Activated CD4-positive, alpha-beta T cell treated with anti-CD3 and anti-CD28 coated beads for 36 hours (primary cell): ENCODE measurements around the gene TDRD10. TPM values are rescaled to one million over a fixed set of nuclear protein-coding genes. Genes with fewer than 3 reads are reported as not detected.

Source experiments
- ATAC-seq: fragments of 200-7000 bp; cut with Tn5 transposase; one replicate; pipeline ENCODE4 v1.10.0; 2021; ENCODE audit warnings: mild to moderate bottlenecking, moderate library complexity
- CTCF ChIA-PET: fragments of 350-600 bp; sonication (Branson Sonifier 250); formaldehyde crosslinking; loops from one replicate; lab custom pipeline; 2021; ENCODE audit warnings: antibody characterized with exemption; lab: Charles Lee
- POLR2A ChIA-PET: fragments of 350-600 bp; sonication (Branson Sonifier 250); formaldehyde crosslinking; loops from one replicate; lab custom pipeline; 2021; ENCODE audit warnings: antibody characterized with exemption, inconsistent platforms; lab: Charles Lee
- DNase-seq: peaks from one replicate; pipeline ENCODE4 v3.0.0-alpha.2; 2020
- H3K27ac Mint-ChIP-seq: one replicate; pipeline ENCODE4 v1.8.0; 2021; ENCODE audit warnings: mixed read lengths
- H3K27me3 Mint-ChIP-seq: one replicate; pipeline ENCODE4 v1.8.0; 2021; ENCODE audit warnings: mixed read lengths
- H3K36me3 Mint-ChIP-seq: one replicate; pipeline ENCODE4 v1.8.0; 2021; ENCODE audit warnings: low read depth, mixed read lengths
- H3K4me1 Mint-ChIP-seq: one replicate; pipeline ENCODE4 v1.8.0; 2021; ENCODE audit warnings: mixed read lengths
- H3K4me3 Mint-ChIP-seq: one replicate; pipeline ENCODE4 v1.8.0; 2021; ENCODE audit warnings: mild to moderate bottlenecking, moderate library complexity, mixed read lengths
- H3K9me3 Mint-ChIP-seq: one replicate; pipeline ENCODE4 v1.8.0; 2021; ENCODE audit warnings: low read depth, mixed read lengths
- intact Hi-C, 2 experiments: fragments of 100-400 bp; cut with DNase I in 1 of 2; cut with micrococcal nuclease in 1 of 2; formaldehyde crosslinking; loops; one replicate each; pipeline versions ENCODE4 v1.14.2 to v1.15.1; 2022 to 2024; cut with DNase I, micrococcal nuclease
- total RNA-seq, 2 experiments: library from RNA; stranded (reverse); gene quantifications; one replicate each; pipeline ENCODE4 v1.2.3, GENCODE V29; 2021

Gene TDRD10
- total RNA-seq, 2 experiments from 2014 or later: not detected

DNA sequence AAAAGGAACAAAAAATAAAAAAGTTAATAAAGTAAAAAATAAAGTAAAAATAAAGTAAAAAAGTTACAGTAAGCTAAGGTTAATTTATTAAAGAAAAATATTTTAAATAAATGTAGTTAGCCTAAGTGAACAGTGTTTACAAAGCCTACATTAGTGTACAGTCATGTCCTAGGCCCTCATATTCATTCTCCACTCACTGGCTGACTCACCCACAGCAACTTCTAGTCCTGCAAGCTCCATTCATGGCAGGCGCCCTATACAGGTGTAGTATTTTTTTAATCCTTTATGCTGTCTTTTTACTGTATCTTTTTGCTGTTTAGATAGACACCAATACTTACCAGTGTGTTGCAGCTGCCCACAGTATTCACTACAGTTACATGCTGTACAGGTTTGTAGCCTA is 93.6 kb downstream of the TDRD10 start:
- ATAC-seq (peak; percentile 71), DNase-seq (no peak)
- H3K27me3 Mint-ChIP-seq: no peaks in the 10 kb centered on the region
- ChIA-PET CTCF (interaction anchor here (0.6 to 1.1 kb wide), 3 partner anchors 70 to 631 kb away, joined by 3 to 4 read pairs (median 3); partner anchors contain the start of gene ADAM15), POLR2A (interaction anchor here (0.6 to 0.9 kb wide), 3 partner anchors 8 to 238 kb away, joined by 3 to 4 read pairs (median 3); no protein-coding TSS in a partner anchor)
- H3K9me3 Mint-ChIP-seq: no peaks in the 10 kb centered on the region
- peaks cover 19% of the 10 kb centered on the region for H3K4me1 Mint-ChIP-seq
- no peak overlapping the region for H3K4me3 Mint-ChIP-seq
- intact Hi-C loops: no loop called here
- no peak overlapping the region for H3K27ac Mint-ChIP-seq
- H3K36me3 Mint-ChIP-seq: peaks cover 69% of the 10 kb centered on the region

Other genes starting within 250 kb of the TDRD10 start
- 100 to 1,000 TPM; 177 to 225 TPM for gene HAX1, start 229.6 kb upstream of the TDRD10 start, total RNA-seq
- not detected for gene AQP10, start 181.1 kb upstream of the TDRD10 start, total RNA-seq
- gene ATP8B2, start 176.7 kb upstream of the TDRD10 start, total RNA-seq: 10 to 100 TPM; 48.2 TPM
- gene IL6R, start 96.9 kb upstream of the TDRD10 start, total RNA-seq: 10 to 100 TPM; 13.1 to 14.0 TPM
- gene SHE, start 193 bp downstream of the TDRD10 start, total RNA-seq: under 1 TPM in 1 of 2 experiments, not detected in 1; 0.04 TPM
- 100 to 1,000 TPM in 1 of 2 experiments, 10 to 100 TPM in 1; 89.3 to 101 TPM for gene UBE2Q1, start 56.4 kb downstream of the TDRD10 start, total RNA-seq
- under 1 TPM in 1 of 2 experiments, not detected in 1; 0.07 TPM for gene CHRNB2, start 65.6 kb downstream of the TDRD10 start, total RNA-seq
- gene ADAR, start 106.0 kb downstream of the TDRD10 start, total RNA-seq: 100 to 1,000 TPM; 310 to 332 TPM